Activated naive CD8-positive, alpha-beta T cell treated with anti-CD3 and anti-CD28 coated beads for 36 hours (primary cell): Measurements from ENCODE around the gene MC5R. TPM values are rescaled to one million over a fixed set of nuclear protein-coding genes. Genes with fewer than 3 reads are reported as not detected.
A peak's percentile ranks its signal among the peaks of the same experiment; 100 is the strongest.
"Not testable (repeated sequence)": the region's sequence is repeated elsewhere in the genome, so short reads cannot be mapped to it uniquely, and the experiment has no call there.

Experiments used
- DNase-seq: peaks from one replicate; pipeline ENCODE4 v3.0.0; 2021
- H3K27ac Mint-ChIP-seq: one replicate; pipeline ENCODE4 v1.8.0; 2022; ENCODE audit warnings: mild to moderate bottlenecking, moderate library complexity, mixed read lengths
- H3K27me3 Mint-ChIP-seq: one replicate; pipeline ENCODE4 v1.8.0; 2022; ENCODE audit warnings: mild to moderate bottlenecking, mixed read lengths
- H3K36me3 Mint-ChIP-seq: one replicate; pipeline ENCODE4 v1.8.0; 2021; ENCODE audit warnings: mild to moderate bottlenecking, mixed read lengths
- H3K4me1 Mint-ChIP-seq: one replicate; pipeline ENCODE4 v1.8.0; 2021; ENCODE audit warnings: mixed read lengths
- H3K4me3 Mint-ChIP-seq: one replicate; pipeline ENCODE4 v1.8.0; 2022; ENCODE audit warnings: mild to moderate bottlenecking, moderate library complexity, mixed read lengths
- H3K9me3 Mint-ChIP-seq: one replicate; pipeline ENCODE4 v1.8.0; 2022; ENCODE audit warnings: mixed read lengths
- total RNA-seq, 2 experiments: library from RNA; stranded (reverse); gene quantifications; one replicate each; pipeline ENCODE4 v1.2.3, GENCODE V29; 2021

The MC5R gene
- total RNA-seq, 2 experiments from 2014 or later: not detected

DNA sequence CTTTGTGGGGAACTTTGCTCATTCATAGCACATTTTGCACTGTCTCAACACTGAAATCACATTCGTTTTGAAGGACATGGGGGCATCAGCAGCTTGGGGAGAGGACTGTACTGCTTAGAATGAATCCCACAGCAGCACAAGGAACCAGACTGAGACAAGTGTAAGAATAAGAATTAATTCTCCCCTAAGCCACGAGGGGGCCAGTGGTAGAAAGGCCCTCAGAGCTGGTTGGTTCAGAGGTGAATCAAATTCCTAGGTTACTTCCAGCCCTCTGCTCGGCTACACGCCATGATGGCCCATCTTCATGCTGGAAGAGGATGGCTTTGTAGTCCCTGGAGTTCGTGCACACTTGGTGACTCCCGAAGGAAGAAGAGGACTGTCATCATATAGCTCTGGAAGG is 12.0 kb upstream of the MC5R start:
- Mint-ChIP-seq H3K27ac (no peak overlapping the region), H3K4me1 (no peaks in the 10 kb centered on the region), H3K27me3 (peaks cover 7% of the 10 kb centered on the region), H3K9me3 (no peaks in the 10 kb centered on the region), H3K4me3 (no peak overlapping the region), H3K36me3 (no peaks in the 10 kb centered on the region)
- no peak for DNase-seq

DNA sequence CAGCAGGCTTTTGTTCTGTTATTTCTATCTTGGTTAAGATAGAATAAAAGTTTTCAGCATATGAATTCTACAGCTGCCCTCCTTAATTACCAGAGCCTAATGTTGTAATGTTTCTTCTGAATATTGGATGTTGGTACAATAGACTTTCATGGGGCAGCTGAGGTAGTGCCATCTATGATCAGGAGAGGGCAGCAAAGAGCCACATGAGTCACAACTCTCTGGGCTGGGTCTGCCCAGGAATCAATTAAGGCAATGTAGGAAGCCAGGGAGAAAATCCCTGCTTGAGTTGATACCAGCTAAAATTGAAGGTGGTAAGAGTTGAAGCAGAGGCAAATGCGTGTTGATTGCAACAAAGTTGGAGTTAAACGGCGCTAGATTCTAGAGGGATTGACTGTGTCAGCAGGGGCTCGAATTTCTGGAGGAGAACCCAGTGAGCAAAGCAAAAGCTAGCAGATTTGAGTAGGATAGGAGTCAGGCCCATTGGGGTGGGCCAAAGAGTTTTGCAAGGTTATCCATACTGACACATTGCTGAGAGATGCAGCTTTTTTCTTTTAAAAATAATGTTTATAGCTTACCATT is 10.6 kb upstream of the MC5R start:
- no peak overlapping the region for H3K27ac Mint-ChIP-seq
- H3K4me3 Mint-ChIP-seq: no peak overlapping the region
- H3K27me3 Mint-ChIP-seq: peaks cover 7% of the 10 kb centered on the region
- peak; percentile 34 for DNase-seq
- no peaks in the 10 kb centered on the region for H3K36me3 Mint-ChIP-seq
- H3K4me1 Mint-ChIP-seq: no peaks in the 10 kb centered on the region
- H3K9me3 Mint-ChIP-seq: no peaks in the 10 kb centered on the region

DNA sequence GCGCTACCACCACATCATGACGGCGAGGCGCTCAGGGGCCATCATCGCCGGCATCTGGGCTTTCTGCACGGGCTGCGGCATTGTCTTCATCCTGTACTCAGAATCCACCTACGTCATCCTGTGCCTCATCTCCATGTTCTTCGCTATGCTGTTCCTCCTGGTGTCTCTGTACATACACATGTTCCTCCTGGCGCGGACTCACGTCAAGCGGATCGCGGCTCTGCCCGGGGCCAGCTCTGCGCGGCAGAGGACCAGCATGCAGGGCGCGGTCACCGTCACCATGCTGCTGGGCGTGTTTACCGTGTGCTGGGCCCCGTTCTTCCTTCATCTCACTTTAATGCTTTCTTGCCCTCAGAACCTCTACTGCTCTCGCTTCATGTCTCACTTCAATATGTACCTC is 2.3 kb downstream of the MC5R start:
- peaks cover 3% of the 10 kb centered on the region for H3K4me1 Mint-ChIP-seq
- no peak overlapping the region for H3K4me3 Mint-ChIP-seq
- H3K27ac Mint-ChIP-seq: no peak overlapping the region
- H3K36me3 Mint-ChIP-seq: no peaks in the 10 kb centered on the region
- peaks cover 42% of the 10 kb centered on the region for H3K27me3 Mint-ChIP-seq
- DNase-seq: no peak
- H3K9me3 Mint-ChIP-seq: no peaks in the 10 kb centered on the region

DNA sequence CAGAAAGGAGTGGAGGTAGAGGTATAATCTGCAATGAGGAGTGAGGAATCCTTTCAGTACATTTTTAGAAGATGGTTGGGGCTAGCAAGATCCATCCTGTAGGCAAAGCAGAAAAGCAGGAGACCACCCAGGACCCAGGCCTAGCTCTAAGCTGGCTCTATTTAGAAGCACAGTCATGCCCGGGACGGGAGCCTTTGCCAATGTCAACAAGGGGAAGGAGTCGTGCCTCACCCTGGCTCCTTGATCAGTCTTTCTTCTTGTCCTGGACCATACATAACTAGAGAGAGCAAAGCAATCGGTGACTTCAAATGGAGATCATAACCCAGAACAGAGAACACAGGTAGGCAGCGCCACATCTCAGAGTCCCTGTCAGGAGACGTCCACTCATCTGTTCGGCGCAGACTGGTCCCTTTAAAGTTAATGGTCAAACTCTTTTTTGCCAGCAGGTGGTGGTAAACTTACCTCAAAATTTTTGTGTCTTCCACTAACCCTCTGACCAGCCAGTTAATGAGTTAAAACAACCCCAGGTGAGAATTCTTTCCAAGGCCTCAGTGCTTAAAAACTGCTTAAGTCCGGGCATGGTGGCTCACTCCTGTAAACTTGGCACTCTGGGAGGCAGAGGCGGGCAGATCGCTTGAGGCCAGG is 8.0 kb downstream of the MC5R start:
- Mint-ChIP-seq H3K4me1 (no peaks in the 10 kb centered on the region), H3K4me3 (no peak overlapping the region), H3K9me3 (no peaks in the 10 kb centered on the region), H3K27me3 (peaks cover 41% of the 10 kb centered on the region), H3K27ac (no peak overlapping the region), H3K36me3 (no peaks in the 10 kb centered on the region)
- DNase-seq: no peak

DNA sequence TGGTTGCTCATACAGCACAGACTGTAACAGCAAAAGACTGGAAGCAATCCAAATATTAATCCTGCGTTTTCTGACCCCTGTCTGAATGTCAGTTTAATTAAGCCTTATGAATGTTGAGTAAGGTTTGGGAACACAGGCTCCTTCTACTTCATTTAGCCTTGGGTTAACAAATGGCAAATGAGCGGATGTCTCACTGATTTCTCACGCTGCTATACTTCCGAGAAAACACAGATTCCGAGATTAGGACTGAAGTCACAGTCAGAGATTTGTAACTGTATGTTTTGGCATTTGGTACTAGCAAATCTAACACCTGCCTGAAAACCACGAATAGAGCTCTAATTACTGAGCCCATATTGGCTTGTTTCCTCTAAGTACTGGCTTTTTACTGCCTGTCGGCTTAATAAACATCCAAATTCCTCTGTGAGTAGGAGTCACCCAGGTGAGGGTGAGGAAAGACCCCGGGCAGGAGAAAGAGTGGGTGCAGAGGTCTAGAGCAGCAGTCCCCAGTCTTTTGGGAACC is 10.6 kb downstream of the MC5R start:
- Mint-ChIP-seq H3K27ac (no peak overlapping the region), H3K36me3 (no peaks in the 10 kb centered on the region), H3K4me3 (no peak overlapping the region), H3K9me3 (no peaks in the 10 kb centered on the region), H3K27me3 (peaks cover 40% of the 10 kb centered on the region), H3K4me1 (no peaks in the 10 kb centered on the region)
- no peak for DNase-seq

DNA sequence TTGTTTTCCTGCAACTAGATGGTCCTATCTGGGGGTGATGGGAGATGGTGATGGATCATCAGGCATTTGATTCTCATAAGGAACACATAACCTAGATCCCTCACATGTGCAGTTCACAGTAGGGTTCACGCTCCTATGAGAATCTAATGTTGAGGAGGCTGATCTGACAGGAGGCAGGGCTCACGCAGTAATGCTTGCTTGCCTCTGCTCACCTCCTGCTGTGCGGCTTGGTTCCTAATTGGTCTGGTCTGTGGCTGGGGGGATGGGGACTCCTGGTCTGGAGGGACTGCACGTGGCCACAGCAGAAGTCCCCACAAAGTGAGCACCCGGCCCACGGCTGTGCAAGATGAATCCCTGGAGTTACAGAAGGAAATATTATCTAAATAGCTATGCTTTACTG is 11.3 kb downstream of the MC5R start:
- H3K4me1 Mint-ChIP-seq: peaks cover 5% of the 10 kb centered on the region

DNA sequence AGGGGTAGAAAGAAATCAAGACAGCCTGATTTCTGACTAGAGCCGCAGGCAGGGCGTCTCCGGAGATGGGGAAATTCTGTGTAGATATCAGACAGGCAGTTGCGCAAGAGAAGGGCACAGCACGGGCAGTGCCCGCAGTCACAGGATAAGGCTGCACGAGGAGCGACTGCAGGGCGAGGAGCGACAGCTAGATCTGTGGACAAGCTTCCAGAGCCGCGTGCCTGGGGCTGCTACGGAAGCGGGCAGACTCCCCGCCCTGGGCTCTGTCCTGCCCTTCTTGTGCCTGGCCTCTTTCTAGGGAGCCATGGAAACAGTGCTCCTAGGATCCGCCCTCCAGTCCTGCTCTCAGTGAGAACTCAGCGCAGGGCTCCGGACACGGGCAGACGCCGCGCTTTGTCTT is 12.6 kb downstream of the MC5R start:
- no peak overlapping the region for H3K4me3 Mint-ChIP-seq
- H3K27ac Mint-ChIP-seq: no peak overlapping the region
- DNase-seq: no peak

More for the DNA sequence above, 11.3 kb downstream of the MC5R start:
- H3K4me3 Mint-ChIP-seq: no peak overlapping the region
- H3K27ac Mint-ChIP-seq: no peak overlapping the region
- DNase-seq: no peak
- no peaks in the 10 kb centered on the region for H3K9me3 Mint-ChIP-seq
- no peaks in the 10 kb centered on the region for H3K36me3 Mint-ChIP-seq
- H3K27me3 Mint-ChIP-seq: peaks cover 46% of the 10 kb centered on the region

DNA sequence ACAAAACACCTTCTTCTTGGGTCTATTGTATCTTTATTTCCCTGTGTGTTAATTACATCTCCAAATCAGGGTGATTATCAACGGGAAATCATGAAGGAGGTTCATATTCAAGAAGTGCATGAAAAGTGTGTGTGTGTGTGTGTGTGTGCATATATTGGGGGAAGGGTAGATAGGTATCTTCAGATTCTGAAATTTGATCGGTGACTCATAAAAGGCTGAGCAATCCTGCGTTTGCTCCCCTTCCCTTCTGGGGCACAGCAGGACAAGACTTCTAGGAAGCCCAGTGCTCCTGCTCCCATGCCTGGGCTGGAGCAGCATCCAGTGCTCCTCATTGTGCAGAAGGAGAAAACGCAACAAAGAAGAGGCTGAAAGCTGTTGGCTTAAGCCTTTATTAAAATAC is 25.8 kb downstream of the MC5R start:
- Mint-ChIP-seq H3K36me3 (peaks cover 1% of the 10 kb centered on the region), H3K4me3 (no peak overlapping the region), H3K9me3 (peaks cover 18% of the 10 kb centered on the region), H3K27ac (no peak overlapping the region), H3K4me1 (no peaks in the 10 kb centered on the region), H3K27me3 (peaks cover 17% of the 10 kb centered on the region)
- DNase-seq: no peak

More for the DNA sequence above, 12.6 kb downstream of the MC5R start:
- Mint-ChIP-seq H3K27me3 (peaks cover 40% of the 10 kb centered on the region), H3K4me1 (peaks cover 5% of the 10 kb centered on the region), H3K36me3 (no peaks in the 10 kb centered on the region), H3K9me3 (no peaks in the 10 kb centered on the region)

DNA sequence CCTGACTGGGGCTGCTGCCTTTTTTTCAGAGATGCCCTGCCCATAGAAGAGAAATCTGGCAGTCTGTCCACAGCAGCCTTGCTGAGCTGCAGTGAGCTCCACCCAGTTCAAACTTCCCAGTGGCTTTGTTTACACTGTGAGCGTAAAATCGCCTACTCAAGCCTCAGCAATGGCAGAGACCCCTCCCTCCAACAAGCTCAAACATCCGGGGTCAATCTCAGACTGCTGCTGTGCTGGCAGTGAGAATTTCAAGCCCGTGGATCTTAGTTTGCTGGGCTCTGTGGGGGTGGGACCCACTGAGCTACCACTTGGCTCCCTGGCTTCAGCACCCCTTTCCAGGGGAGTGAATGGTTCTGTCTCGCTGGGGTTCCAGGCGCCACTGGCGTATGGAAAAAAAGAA is 38.9 kb downstream of the MC5R start:
- not testable (repeated sequence) for H3K4me1 Mint-ChIP-seq, H3K4me3 Mint-ChIP-seq, H3K27ac Mint-ChIP-seq, H3K36me3 Mint-ChIP-seq, DNase-seq, H3K9me3 Mint-ChIP-seq
- H3K27me3 Mint-ChIP-seq: peaks cover 47% of the 10 kb centered on the region

DNA sequence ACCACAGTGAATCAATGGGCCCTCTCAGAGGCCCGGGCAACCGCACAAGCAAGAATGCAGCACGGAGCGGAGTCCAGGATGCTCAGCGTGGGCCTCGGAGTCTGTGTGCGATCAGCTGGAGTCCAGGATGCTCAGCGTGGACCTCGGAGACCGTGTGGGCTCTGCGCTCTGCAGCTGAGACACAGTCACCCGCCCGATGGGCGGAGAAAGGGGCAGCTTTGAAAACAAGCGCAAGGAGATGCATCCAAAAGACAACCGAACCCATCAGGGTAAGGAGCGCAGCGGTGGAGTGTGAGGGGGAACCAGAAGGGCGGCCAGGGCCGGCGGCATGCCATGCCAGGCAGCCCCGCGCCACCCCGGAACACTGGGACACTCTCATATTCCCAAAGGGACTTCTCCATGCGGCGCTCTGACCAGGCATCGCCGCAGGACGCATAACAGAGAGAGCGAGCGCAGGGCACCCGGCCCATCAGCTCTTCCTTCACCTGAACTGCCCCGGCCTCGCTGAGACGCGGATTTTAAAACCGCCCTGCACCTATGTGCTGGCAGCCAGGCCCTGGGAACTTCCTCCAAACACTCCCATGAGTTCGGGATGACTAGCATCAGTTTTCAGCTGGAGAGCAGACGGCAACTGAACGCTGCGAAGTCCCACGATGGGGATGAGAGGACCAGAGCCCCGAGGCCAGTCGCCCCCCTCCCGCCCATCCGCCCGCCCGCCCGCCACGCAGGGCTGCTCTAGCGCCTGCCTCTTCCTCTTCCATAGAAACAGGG is 44.7 kb downstream of the MC5R start:
- H3K36me3 Mint-ChIP-seq: no peaks in the 10 kb centered on the region
- peaks cover 48% of the 10 kb centered on the region for H3K27me3 Mint-ChIP-seq
- no peaks in the 10 kb centered on the region for H3K9me3 Mint-ChIP-seq
- DNase-seq: no peak
- H3K4me1 Mint-ChIP-seq: peaks cover 6% of the 10 kb centered on the region
- no peak overlapping the region for H3K27ac Mint-ChIP-seq
- H3K4me3 Mint-ChIP-seq: no peak overlapping the region

DNA sequence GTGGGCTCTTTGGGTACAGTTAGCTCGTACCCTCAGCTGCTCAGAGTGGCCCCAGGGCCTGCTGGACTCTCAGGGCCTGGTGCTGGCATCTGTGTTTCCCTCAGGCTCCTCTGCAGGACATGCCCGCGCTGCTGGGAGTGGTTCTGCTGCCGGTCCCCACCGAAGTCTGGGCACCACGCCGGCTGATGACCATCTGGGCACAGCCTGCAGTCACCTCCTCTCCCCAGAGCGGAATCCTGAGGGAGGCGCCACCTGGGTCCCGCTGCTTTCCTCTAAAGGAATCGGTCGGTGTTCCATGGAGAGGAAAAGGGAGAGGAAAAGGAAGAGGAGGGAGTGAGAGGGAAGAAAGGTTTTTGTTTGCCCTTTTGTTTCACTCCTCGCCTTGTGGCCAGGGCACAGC is 47.8 kb downstream of the MC5R start:
- H3K36me3 Mint-ChIP-seq: no peaks in the 10 kb centered on the region
- no peak overlapping the region for H3K4me3 Mint-ChIP-seq
- peaks cover 6% of the 10 kb centered on the region for H3K4me1 Mint-ChIP-seq
- no peaks in the 10 kb centered on the region for H3K9me3 Mint-ChIP-seq
- no peak overlapping the region for H3K27ac Mint-ChIP-seq
- peaks cover 36% of the 10 kb centered on the region for H3K27me3 Mint-ChIP-seq
- DNase-seq: no peak

DNA sequence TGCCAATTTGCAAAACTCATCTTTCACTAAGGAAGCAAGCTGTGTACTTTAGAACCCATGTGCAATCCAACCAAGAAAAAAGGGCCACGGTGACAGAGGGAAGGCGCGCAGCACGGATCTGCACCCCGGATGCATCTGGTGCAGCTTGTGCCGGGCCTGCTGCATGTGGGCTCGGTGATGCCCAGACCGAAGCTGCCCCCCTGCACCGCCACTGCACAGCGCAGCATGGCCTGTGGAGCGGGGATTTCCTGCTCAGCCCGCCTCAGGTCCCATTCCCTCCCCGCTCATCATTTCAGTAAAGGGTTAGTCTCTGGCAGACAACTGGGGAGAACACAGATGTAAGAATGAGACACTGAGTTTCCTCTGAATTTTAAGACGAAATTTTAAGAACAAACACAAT is 48.4 kb downstream of the MC5R start:
- Mint-ChIP-seq H3K4me3 (no peak overlapping the region), H3K4me1 (peaks cover 6% of the 10 kb centered on the region), H3K27ac (no peak overlapping the region), H3K27me3 (peaks cover 30% of the 10 kb centered on the region), H3K9me3 (no peaks in the 10 kb centered on the region), H3K36me3 (no peaks in the 10 kb centered on the region)
- DNase-seq: no peak

DNA sequence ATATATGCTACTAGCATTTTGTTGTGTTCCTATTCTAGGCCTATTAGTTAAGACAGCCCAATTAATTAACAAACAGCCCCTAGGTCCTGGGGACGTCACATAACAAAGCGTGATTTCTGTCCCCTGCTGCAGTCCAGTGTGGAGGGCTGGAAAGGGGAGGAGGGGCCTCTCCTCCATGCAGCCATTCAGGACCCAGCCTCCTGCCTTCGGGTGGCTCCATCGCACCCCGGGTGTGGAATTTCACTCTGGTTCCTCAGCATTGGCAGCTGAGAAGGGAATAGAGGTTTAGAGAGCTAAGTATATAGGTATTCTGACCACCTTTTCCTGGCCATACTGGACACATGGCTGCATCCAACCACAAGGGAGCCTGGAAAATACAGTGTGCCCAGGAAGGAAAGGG is 49.0 kb downstream of the MC5R start:
- Mint-ChIP-seq H3K9me3 (no peaks in the 10 kb centered on the region), H3K27me3 (peaks cover 26% of the 10 kb centered on the region), H3K27ac (no peak overlapping the region), H3K4me3 (no peak overlapping the region), H3K4me1 (peaks cover 6% of the 10 kb centered on the region), H3K36me3 (no peaks in the 10 kb centered on the region)
- DNase-seq: no peak

DNA sequence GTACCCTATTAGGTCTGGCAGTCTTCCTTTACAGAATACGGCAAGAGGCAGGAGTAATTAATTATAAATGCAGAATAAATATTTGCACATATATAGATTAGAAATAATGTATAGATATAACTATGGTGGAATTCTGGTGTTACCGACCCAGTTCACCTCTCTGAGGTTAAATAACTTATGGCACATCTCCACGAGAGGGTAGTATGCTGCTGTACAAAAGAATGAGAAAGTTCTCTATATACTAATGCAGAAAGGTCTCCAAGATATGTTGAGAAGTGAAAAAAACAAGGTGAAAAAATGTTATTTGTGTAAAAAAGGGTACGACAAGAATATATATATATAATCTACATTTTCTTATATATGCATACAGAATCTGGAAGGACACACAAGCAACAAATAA is 50.6 kb downstream of the MC5R start:
- H3K4me3 Mint-ChIP-seq: no peak overlapping the region
- H3K27me3 Mint-ChIP-seq: peaks cover 11% of the 10 kb centered on the region
- H3K27ac Mint-ChIP-seq: no peak overlapping the region
- no peaks in the 10 kb centered on the region for H3K36me3 Mint-ChIP-seq
- DNase-seq: no peak
- no peaks in the 10 kb centered on the region for H3K9me3 Mint-ChIP-seq
- H3K4me1 Mint-ChIP-seq: no peaks in the 10 kb centered on the region
